HuH-7.5 (cell line): ENCODE data around the gene SND1.

Experiments
- DNase-seq: peaks from one replicate; pipeline ENCODE4 v3.0.0; 2011; ENCODE audit warnings: low spot score

The SND1 gene

GRCh38 chr7:127651556-127652332 is at the start of gene SND1:
Gene SND1 (plus strand): TSS chr7:127652194. CDS start chr7:127652374, 180 bp downstream.
- DNase-seq, result peak; percentile 91

GRCh38 chr7:127608446-127608845 is 43.5 kb upstream of the SND1 start:
- no peak for DNase-seq

DNA sequence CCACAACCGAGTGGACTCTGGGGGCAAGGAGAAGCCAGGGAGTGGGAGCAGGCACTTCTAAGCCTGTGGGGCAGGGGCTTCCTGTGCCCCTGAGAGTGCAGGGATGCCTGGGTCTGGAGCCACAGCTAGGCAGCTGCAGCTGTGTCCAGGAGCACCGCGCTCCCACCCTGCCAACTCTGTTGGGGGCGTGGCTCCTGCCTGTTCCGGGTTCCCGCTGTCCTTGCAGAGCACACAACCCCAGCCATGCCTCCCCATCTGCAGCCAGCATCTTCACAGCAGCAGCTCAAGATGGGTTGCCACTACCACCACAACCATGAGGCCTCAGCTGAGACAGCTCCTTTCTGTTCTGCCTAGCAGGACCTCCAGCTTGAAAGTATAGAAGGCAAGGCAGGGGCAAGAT is 42.7 kb upstream of the SND1 start:
- DNase-seq, result no peak

DNA sequence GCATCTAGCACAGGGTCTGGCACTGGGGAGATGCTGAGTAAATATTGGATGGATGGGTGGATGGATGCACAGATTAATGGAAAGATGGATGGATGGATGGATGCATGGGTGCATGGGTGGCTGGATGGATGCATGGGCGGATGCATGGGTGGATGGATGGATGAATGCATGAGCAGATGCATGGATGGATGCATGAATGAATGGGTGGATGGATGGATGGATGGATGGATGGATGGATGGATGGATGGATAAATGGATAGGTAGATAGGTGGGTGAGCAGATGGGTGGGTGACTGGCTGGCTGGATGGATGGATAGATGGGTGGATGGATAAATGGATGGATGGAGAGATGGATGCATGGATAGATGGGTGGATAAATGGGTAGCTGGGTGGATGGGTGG is 39.7 kb upstream of the SND1 start:
- no peak for DNase-seq

DNA sequence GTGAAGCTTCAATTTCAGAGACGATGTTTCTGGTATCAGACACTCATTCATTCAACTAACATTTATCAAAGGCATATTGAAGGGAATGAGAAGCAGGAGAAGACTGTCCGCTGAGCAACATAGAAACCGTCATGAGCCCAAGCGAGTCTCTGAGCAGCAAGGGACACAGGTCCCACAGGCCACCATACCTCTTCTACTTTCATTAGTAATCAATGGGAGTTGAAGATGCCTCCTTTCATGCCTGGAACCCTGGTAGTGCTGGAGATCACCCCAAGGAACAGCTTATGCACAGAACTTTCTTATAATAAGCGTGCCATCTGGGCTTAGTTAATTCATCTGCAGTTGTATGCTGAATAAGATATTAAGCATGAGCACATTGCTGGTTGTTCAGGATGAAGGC is 35.3 kb upstream of the SND1 start:
- DNase-seq, result no peak

DNA sequence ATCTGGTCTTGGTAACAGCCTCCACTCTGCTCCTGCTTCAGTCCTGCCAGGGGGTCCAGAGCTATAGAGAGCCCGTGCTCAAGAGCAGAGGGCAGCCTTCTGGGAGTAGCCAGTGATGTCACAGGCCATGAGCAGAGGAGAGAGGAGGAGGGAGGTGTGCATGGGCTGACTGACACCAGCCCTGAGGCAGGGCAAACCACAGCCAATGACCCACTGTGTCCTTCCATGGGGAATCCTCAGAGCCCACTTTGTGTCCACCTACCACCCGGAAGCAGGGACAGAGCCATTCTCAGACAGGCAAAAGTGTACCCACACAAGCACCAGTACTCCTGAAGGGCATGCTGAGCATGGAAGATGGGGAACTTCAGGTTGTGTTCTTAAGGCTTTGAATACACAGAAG is 34.0 kb upstream of the SND1 start, which contains the start of gene PAX4:
Gene PAX4, minus strand, starts transcription at position 101 of the 400 bp plus-strand sequence. CDS start 2,214 bp downstream, outside the sequence.
- no peak for DNase-seq

DNA sequence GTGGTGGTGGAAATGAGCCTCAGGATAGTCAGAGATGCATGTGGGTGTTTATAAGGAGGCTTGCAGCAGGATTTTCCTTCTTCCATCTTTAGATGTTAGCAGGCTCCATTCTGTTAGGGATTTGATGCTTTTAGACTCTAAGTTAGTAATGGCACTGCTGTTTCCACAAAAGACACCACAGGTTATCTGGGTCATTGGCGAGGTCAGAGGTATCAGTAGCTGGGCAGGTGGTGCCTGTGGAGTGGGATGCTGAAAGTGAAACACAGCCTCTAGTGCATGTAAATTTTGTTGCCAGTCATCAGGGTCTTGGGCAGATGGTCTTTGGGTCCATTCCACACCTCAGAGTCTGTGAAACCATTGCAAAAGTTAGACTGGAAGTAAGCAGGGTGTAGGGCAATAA is 33.2 kb upstream of the SND1 start:
- DNase-seq, result no peak

- no peak for DNase-seq
Measured at GRCh38 chr7:127619681-127620405, 32.2 kb upstream of the SND1 start.

DNA sequence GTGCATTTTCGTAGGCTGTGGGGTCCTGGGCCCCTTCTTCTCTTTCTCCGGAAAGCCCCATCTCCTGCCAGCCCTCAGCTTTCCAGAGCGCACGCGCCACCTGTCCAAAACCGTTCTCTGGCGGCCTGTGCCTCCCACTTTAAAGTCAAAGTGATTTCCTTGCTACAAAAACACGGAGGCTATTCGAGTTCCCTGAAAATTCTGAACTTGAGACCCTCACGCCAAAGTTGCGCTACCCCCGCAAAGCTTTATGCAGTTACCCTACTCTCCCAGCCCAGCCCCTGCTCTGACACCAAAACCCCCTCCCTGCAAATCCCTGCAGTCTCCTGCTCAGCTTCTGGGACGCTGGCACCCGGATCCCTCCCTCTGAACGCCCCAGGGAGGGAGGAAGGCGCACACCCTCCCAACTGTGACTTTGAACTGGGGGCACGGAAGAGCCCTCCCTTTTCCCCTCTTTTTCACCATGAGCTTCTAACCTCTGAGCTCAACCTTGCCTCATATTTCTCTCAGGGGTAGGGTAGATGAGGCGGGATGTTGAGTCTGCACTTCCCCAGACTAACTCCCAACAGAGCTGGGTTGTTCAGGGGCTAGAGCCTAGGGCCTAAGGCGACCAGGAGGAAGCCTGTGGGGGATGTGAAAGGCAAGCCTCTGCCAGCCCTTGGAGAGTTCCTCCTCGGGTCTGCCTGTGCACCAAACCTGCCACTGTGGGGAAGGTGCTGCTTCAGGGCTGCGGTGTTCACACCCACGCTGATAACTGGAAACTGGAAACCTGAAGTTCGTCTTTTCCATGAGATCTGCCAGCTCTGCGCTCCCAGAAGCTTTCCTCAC is 31.4 kb upstream of the SND1 start:
- no peak for DNase-seq

DNA sequence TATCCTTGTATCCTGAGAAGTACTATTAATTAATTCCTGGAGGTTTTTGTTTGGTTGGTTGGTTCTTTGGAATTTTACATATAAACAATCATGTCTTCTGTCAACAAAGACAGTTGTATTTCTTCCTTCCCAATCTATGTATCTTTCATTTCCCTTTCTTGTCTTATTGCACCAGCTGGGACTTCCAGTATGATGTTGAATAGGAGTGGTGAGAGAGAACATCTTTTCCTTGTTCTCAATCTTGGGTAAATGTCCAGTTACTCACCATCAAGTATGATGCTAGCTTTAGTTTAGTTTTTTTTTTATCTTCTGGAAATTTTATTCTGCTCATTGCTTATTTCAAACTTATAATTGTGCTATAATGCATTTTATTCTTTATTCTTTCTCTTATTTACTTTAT is 26.7 kb upstream of the SND1 start:
- no peak for DNase-seq

- DNase-seq, result no peak
Measured at GRCh38 chr7:127628445-127628844, 23.5 kb upstream of the SND1 start.

- peak; percentile 27 for DNase-seq
Measured at GRCh38 chr7:127629268-127629854, 22.6 kb upstream of the SND1 start.

DNA sequence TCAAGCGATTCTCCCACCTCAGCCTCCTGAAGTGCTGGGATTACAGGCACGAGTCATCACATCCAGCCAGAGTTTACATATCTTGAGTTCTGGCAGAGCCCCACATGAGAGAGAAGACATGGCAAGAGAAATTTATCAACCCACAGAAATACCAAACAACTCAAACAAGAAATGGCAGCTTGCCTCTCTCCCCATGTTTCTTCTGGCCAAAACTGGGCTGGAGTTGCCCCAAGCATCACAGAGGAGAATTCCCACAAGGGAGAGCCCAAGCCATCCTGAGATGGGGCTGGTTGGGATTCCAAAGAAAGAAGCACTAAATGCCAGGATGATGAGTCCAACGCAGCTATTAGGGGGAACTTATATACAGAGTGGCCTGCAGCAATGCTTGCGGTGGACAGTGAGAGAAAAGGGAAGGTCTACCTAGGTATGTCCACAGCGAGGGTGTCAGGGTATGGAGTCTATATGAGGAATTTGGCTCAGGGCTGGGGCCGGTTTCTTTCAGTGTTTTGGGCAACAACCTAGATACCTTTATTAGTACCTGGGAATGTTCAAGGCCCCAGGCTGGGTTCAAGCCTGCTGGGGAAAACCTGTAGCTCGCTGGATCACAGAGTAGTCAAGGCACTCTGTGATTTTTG is 19.6 kb upstream of the SND1 start:
- no peak for DNase-seq

GRCh38 chr7:127635659-127636285 is 16.2 kb upstream of the SND1 start:
- DNase-seq, result no peak

DNA sequence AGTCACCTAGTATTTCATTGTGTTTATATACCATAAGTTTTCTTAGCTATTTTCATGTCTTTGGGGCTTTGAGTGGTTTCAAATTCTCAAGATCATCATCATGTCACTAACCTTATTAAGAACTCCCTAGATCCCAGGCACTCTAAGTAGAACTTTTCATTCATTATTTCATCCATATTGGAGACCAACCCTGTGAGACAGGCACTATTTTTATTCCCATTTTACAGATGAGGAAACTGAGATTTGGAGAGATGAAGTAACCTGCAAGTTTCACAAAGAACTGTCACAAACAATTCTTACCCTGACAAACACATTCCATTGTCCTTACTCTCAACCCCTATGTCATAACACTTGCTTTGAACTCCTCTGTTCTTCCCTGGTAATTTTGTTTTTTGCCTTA is 13.8 kb upstream of the SND1 start:
- no peak for DNase-seq

DNA sequence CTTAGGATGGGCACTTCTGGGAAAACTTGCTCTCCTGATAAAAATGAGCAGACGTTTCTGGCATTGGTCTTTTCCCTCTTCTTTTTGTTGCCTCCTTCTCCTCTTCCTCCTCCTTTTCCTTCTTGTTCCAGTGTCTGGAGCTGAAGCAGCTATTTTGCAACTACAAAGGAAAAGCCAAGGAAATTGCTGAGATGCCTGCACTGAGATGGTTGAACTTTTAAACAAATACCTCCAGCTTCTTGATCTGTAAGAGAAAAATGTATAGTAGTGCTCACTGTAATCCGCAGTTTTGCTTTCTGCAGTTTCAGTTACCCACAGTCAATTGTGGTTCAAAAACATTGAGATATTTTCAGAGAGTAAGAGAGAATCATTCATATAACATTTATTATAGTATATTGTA is 7.5 kb upstream of the SND1 start:
- no peak for DNase-seq

DNA sequence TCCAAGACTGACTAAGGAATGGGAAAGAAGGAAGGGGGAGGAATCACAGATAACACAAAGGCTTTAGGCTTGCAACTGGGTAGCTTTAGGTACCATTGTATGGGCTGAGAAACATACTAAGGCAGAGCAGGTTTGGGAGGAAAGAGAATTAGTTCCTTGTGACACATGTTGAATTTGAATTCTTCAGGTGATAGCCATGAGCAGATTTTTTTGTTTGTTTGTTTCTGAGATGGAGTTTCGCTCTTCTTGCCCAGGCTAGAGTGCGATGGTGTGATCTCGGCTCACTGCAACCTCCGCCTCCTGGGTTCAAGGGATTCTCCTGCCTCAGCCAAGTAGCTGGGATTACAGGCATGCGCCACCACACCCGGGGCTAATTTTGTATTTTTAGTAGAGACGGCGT is 4.4 kb upstream of the SND1 start:
- DNase-seq, result no peak

DNA sequence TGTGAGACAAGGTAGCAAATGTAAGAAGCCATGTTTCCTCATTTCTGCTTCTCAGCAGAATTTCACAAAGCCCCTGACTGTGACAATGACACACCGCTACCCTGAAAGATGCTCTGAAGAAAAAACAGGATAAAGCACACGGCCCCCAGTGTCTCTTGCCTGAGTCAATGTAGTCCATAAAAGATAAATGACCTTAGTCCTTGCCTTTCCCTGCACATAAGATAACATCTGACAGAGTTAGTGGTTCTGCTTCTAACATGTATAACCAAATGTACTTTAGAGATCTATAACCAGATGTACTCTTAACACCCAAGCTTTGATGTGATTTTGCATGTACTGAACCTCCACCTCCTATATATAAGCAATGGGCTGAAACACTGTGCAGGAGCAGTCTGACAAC is 3.0 kb upstream of the SND1 start:
- DNase-seq, result no peak

DNA sequence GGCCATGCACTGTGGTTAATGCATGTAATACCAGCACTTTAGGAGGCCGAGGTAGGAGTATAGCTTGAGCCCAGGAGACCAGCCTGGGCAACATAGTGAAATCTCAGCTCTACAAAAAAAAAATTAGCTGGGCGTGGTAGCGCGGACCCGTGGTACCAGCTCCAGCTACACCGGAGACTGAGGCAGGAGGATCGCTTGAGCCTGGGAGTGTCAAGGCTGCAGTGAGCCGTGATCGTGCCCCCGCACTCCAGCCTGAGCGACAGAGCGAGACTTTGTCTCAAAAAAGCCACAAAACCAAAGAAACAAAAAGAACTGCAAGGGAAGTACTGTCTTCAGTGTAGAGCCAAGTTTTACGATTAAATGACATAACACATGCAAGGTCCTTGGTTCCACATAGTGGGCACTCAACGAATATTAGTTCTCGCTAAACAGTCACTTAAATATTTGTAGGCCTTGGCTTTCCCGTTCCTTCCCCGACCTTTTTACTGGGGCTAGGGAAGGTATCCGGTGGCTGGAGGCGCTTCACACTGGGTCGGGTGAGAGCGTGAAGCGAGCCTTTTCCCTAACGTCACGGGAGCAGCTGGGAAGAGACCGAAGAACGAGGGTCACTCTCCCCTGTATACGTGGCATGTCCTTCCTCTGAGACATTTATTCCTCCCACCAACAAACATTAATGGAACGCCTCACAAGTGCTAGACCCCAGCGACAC is 993 bp upstream of the SND1 start:
- peak; percentile 31 for DNase-seq
